ENCODE measurements around the gene XPR1. TPM values are rescaled to one million over a fixed set of nuclear protein-coding genes. Genes with fewer than 3 reads are reported as not detected.

XPR1 gene
- total RNA-seq, 4 donors from 2014 or later: 17.2 to 28.3 (median 26.6) TPM

GRCh38 chr1:180779584-180779983 lies 147.8 kb downstream of the XPR1 start:
- no peak for ATAC-seq
- no peaks in the 10 kb centered on the region for H3K27me3 ChIP-seq
- no peak for TF ChIP-seq POLR2A (IDR thresholded peaks at IDR 0.05)
- TF ChIP-seq EP300 (IDR thresholded peaks at IDR 0.05): no peak
- TF ChIP-seq POLR2AphosphoS5 (IDR thresholded peaks at IDR 0.05): no peak
- no peak for TF ChIP-seq CTCF (IDR thresholded peaks at IDR 0.05)

GRCh38 chr1:180781718-180782117 lies 149.9 kb downstream of the XPR1 start:
- WGBS, 2 donors (ENCODE audit: low coverage in 1 of 2): 88 to 90% methylated on average over 2 to 3 of the region's 6 CpGs
- Histone ChIP-seq H3K4me1 (peaks cover 0 to 9% (median 0%) of the 10 kb centered on the region in 3 donors), H3K27ac (no peak overlapping the region), H3K36me3 (no peaks in the 10 kb centered on the region), H3K4me3 (no peak overlapping the region), H3K27me3 (no peaks in the 10 kb centered on the region), H3K9me3 (no peaks in the 10 kb centered on the region)
- no peak for ATAC-seq
- no peak for TF ChIP-seq EP300 (IDR thresholded peaks at IDR 0.05)
- no peak for TF ChIP-seq CTCF (IDR thresholded peaks at IDR 0.05)
- no peak for TF ChIP-seq POLR2AphosphoS5 (IDR thresholded peaks at IDR 0.05)
- TF ChIP-seq POLR2A (IDR thresholded peaks at IDR 0.05): no peak

More at GRCh38 chr1:180779584-180779983, 147.8 kb downstream of the XPR1 start:
- no peaks in the 10 kb centered on the region for H3K36me3 ChIP-seq
- H3K27ac ChIP-seq: no peak overlapping the region
- peaks cover 0 to 5% (median 0%) of the 10 kb centered on the region in 3 donors for H3K4me1 ChIP-seq
- H3K9me3 ChIP-seq: no peaks in the 10 kb centered on the region
- 90 to 100% methylated on average over 2 to 3 of the region's 3 CpGs for WGBS, 2 donors (ENCODE audit: low coverage in 1 of 2)
- no peak overlapping the region for H3K4me3 ChIP-seq

GRCh38 chr1:180785291-180785690 lies 153.5 kb downstream of the XPR1 start:
- Histone ChIP-seq H3K9me3 (no peaks in the 10 kb centered on the region), H3K36me3 (peaks cover 0 to 14% of the 10 kb centered on the region in 2 donors), H3K4me1 (peaks cover 0 to 9% (median 0%) of the 10 kb centered on the region in 3 donors), H3K27me3 (no peaks in the 10 kb centered on the region), H3K4me3 (no peak overlapping the region), H3K27ac (no peak overlapping the region)
- WGBS, 2 donors (ENCODE audit: low coverage in 1 of 2): 64 to 83% methylated on average over 3 of the region's 3 CpGs
- no peak for ATAC-seq
- TF ChIP-seq POLR2A (IDR thresholded peaks at IDR 0.05) (no peak), EP300 (IDR thresholded peaks at IDR 0.05) (no peak), POLR2AphosphoS5 (IDR thresholded peaks at IDR 0.05) (no peak), CTCF (IDR thresholded peaks at IDR 0.05) (no peak)

GRCh38 chr1:180785887-180786286 lies 154.1 kb downstream of the XPR1 start:
- H3K9me3 ChIP-seq: no peaks in the 10 kb centered on the region
- H3K27ac ChIP-seq: no peak overlapping the region
- H3K4me1 ChIP-seq: peaks cover 0 to 9% (median 0%) of the 10 kb centered on the region in 3 donors
- no peaks in the 10 kb centered on the region for H3K27me3 ChIP-seq
- TF ChIP-seq POLR2AphosphoS5 (IDR thresholded peaks at IDR 0.05) (no peak), CTCF (IDR thresholded peaks at IDR 0.05) (no peak), EP300 (IDR thresholded peaks at IDR 0.05) (no peak)
- ATAC-seq: no peak
- 61 to 81% methylated on average over 3 of the region's 3 CpGs for WGBS, 2 donors (ENCODE audit: low coverage in 1 of 2)
- H3K4me3 ChIP-seq: no peak overlapping the region
- H3K36me3 ChIP-seq: peaks cover 0 to 14% of the 10 kb centered on the region in 2 donors

- no peaks in the 10 kb centered on the region for H3K9me3 ChIP-seq
- no peak overlapping the region for H3K4me3 ChIP-seq
- H3K4me1 ChIP-seq: peaks cover 0 to 9% (median 0%) of the 10 kb centered on the region in 3 donors
- no peak overlapping the region for H3K27ac ChIP-seq
- peaks cover 0 to 14% of the 10 kb centered on the region in 2 donors for H3K36me3 ChIP-seq
- WGBS, 2 donors (ENCODE audit: low coverage in 1 of 2): 59 to 69% methylated on average over 1 of the region's 1 CpG
- H3K27me3 ChIP-seq: no peaks in the 10 kb centered on the region
- ATAC-seq: no peak
- TF ChIP-seq CTCF (IDR thresholded peaks at IDR 0.05) (no peak), EP300 (IDR thresholded peaks at IDR 0.05) (no peak), POLR2AphosphoS5 (IDR thresholded peaks at IDR 0.05) (no peak), POLR2A (IDR thresholded peaks at IDR 0.05) (no peak)
Observed at GRCh38 chr1:180786624-180787023, 154.8 kb downstream of the XPR1 start.

Measured in gastroesophageal sphincter (tissue), 4 donors.